ENCODE results near the gene BICD1.

The BICD1 gene

GRCh38 chr12:32332446-32332845 is 225.8 kb downstream of the BICD1 start:
- no peak for DNase-seq (ENCODE audit: low read depth in 2 of 3, low spot score in 1 of 3)

GRCh38 chr12:32334371-32334777 is 227.7 kb downstream of the BICD1 start:
- no peak for DNase-seq (ENCODE audit: low read depth in 2 of 3, low spot score in 1 of 3)

- no peak for DNase-seq (ENCODE audit: low read depth in 2 of 3, low spot score in 1 of 3)
Observed at GRCh38 chr12:32336261-32336660, 229.6 kb downstream of the BICD1 start.

- no peak for DNase-seq (ENCODE audit: low read depth in 2 of 3, low spot score in 1 of 3)
Observed at GRCh38 chr12:32343496-32343895, 236.8 kb downstream of the BICD1 start.

GRCh38 chr12:32344047-32344446 is 237.4 kb downstream of the BICD1 start:
- DNase-seq (ENCODE audit: low read depth in 2 of 3, low spot score in 1 of 3), result no peak

- no peak for DNase-seq (ENCODE audit: low read depth in 2 of 3, low spot score in 1 of 3)
Observed at GRCh38 chr12:32353540-32353939, 246.9 kb downstream of the BICD1 start.

- DNase-seq (ENCODE audit: low read depth in 2 of 3, low spot score in 1 of 3), result no peak
Observed at GRCh38 chr12:32357601-32358249, 251.1 kb downstream of the BICD1 start.

- DNase-seq (ENCODE audit: low read depth in 2 of 3, low spot score in 1 of 3), result no peak
Observed at GRCh38 chr12:32360956-32361355, 254.3 kb downstream of the BICD1 start.

- no peak for DNase-seq (ENCODE audit: low read depth in 2 of 3, low spot score in 1 of 3)
Observed at GRCh38 chr12:32362892-32363291, 256.2 kb downstream of the BICD1 start.

GRCh38 chr12:32365473-32366064 is 258.9 kb downstream of the BICD1 start:
- peak; percentile 17 to 37 (median 25) for DNase-seq (ENCODE audit: low read depth in 2 of 3, low spot score in 1 of 3)

GRCh38 chr12:32366714-32367113 is 260.1 kb downstream of the BICD1 start:
- DNase-seq (ENCODE audit: low read depth in 2 of 3, low spot score in 1 of 3), result no peak

- no peak for DNase-seq (ENCODE audit: low read depth in 2 of 3, low spot score in 1 of 3)
Observed at GRCh38 chr12:32367381-32367780, 260.7 kb downstream of the BICD1 start.

GRCh38 chr12:32369202-32369601 is 262.6 kb downstream of the BICD1 start:
- no peak for DNase-seq (ENCODE audit: low read depth in 2 of 3, low spot score in 1 of 3)

- DNase-seq (ENCODE audit: low read depth in 2 of 3, low spot score in 1 of 3), result no peak
Observed at GRCh38 chr12:32377344-32378055, 270.9 kb downstream of the BICD1 start.

- DNase-seq (ENCODE audit: low read depth in 2 of 3, low spot score in 1 of 3), result no peak
Observed at GRCh38 chr12:32379213-32379612, 272.6 kb downstream of the BICD1 start.

- DNase-seq (ENCODE audit: low read depth in 2 of 3, low spot score in 1 of 3), result no peak
Observed at GRCh38 chr12:32379667-32380066, 273.0 kb downstream of the BICD1 start.

- DNase-seq (ENCODE audit: low read depth in 2 of 3, low spot score in 1 of 3), result no peak
Observed at GRCh38 chr12:32382226-32382625, 275.6 kb downstream of the BICD1 start.

GRCh38 chr12:32390572-32391219 is 284.0 kb downstream of the BICD1 start:
- DNase-seq (ENCODE audit: low read depth in 2 of 3, low spot score in 1 of 3), result peak in 2 of 3 donors; percentile 6 to 8

- no peak for DNase-seq (ENCODE audit: low read depth in 2 of 3, low spot score in 1 of 3)
Observed at GRCh38 chr12:32395026-32395425, 288.4 kb downstream of the BICD1 start.

- DNase-seq (ENCODE audit: low read depth in 2 of 3, low spot score in 1 of 3), result no peak
Observed at GRCh38 chr12:32397696-32398095, 291.0 kb downstream of the BICD1 start.

- DNase-seq (ENCODE audit: low read depth in 2 of 3, low spot score in 1 of 3), result no peak
Observed at GRCh38 chr12:32398181-32398580, 291.5 kb downstream of the BICD1 start.

- DNase-seq (ENCODE audit: low read depth in 2 of 3, low spot score in 1 of 3), result no peak
Observed at GRCh38 chr12:32398816-32399369, 292.2 kb downstream of the BICD1 start.

Data from stimulated activated CD4-positive, alpha-beta T cell treated with anti-CD3 and anti-CD28 coated beads, Interleukin-12 subunit alpha, Interleukin-12 subunit beta, amount 100 ng/mL, for 48 hours (primary cell).